NB4 (cell line): Measurements from ENCODE around the gene PRSS36.
"Not testable (repeated sequence)": the region's sequence is repeated elsewhere in the genome, so short reads cannot be mapped to it uniquely, and the experiment has no call there.

Experiments
- POLR2A ChIP-seq: IDR thresholded peaks from 2 replicates; pipeline ENCODE4 v1.6.1; 2011; ENCODE audit warnings: mild to moderate bottlenecking; ENCODE audit not compliant: insufficient read length; ENCODE audit errors: extremely low read depth
- TF ChIP-seq, protein P1 (sequence below): IDR thresholded peaks from one replicate; pipeline ENCODE4 v1.5.1; 2012; ENCODE audit warnings: low read depth, low read length
- TF ChIP-seq, protein P2 (sequence below): IDR thresholded peaks from 2 replicates; pipeline ENCODE4 v1.6.1; 2011; ENCODE audit warnings: low read depth, low read length

DNA sequence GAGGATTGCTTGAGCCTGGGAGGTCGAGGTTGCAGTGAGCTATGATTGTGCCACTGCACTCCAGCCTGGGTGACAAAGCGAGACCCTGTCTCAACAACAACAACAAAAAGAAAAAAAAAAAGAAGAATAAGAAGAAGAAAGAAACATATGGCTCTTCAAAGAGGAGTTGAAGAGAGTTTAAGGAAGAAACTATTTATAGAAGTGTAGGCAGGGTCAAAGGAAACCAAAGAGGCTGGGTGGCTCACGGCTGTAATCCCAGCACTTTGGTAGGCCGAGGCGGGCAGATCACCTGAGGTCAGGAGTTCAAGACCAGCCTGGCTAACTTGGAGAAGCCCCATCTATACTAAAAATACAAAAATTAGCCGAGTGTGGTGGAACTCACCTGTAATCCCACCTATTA is 1.1 kb upstream of the PRSS36 start:
- TF ChIP-seq, protein P1, sequence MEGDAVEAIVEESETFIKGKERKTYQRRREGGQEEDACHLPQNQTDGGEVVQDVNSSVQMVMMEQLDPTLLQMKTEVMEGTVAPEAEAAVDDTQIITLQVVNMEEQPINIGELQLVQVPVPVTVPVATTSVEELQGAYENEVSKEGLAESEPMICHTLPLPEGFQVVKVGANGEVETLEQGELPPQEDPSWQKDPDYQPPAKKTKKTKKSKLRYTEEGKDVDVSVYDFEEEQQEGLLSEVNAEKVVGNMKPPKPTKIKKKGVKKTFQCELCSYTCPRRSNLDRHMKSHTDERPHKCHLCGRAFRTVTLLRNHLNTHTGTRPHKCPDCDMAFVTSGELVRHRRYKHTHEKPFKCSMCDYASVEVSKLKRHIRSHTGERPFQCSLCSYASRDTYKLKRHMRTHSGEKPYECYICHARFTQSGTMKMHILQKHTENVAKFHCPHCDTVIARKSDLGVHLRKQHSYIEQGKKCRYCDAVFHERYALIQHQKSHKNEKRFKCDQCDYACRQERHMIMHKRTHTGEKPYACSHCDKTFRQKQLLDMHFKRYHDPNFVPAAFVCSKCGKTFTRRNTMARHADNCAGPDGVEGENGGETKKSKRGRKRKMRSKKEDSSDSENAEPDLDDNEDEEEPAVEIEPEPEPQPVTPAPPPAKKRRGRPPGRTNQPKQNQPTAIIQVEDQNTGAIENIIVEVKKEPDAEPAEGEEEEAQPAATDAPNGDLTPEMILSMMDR: not testable (repeated sequence)
- TF ChIP-seq POLR2A: not testable (repeated sequence)
- TF ChIP-seq, protein P2, sequence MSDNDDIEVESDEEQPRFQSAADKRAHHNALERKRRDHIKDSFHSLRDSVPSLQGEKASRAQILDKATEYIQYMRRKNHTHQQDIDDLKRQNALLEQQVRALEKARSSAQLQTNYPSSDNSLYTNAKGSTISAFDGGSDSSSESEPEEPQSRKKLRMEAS: not testable (repeated sequence)
